ENCODE results near the gene ENDOU.

ENDOU gene

DNA sequence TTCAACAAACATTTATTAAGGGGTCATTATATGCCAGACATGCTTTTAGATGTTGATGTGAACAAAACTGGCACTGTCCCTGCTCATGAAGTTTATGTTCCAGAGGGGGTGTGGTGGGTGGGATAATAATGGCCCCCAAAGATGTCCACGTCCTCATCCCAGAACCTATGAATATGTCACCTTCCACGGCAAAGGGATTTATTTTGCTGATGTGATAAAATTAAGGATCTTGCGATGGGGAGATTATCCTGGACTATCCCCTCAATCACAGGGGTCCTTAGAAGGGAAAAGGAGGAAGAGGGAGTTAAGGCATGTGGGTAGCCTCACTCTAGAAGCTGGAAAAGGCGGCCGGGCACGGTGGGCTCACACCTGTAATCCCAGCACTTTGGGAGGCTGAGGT lies 46.0 kb upstream of the ENDOU start:
- no peak overlapping the region for H3K4me3 ChIP-seq (ENCODE audit: low read depth, low read length)
- TF ChIP-seq, protein P1, sequence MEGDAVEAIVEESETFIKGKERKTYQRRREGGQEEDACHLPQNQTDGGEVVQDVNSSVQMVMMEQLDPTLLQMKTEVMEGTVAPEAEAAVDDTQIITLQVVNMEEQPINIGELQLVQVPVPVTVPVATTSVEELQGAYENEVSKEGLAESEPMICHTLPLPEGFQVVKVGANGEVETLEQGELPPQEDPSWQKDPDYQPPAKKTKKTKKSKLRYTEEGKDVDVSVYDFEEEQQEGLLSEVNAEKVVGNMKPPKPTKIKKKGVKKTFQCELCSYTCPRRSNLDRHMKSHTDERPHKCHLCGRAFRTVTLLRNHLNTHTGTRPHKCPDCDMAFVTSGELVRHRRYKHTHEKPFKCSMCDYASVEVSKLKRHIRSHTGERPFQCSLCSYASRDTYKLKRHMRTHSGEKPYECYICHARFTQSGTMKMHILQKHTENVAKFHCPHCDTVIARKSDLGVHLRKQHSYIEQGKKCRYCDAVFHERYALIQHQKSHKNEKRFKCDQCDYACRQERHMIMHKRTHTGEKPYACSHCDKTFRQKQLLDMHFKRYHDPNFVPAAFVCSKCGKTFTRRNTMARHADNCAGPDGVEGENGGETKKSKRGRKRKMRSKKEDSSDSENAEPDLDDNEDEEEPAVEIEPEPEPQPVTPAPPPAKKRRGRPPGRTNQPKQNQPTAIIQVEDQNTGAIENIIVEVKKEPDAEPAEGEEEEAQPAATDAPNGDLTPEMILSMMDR (conservative IDR thresholded peaks at IDR 0.05; ENCODE audit: low read depth, low read length) = no peak
- DNase-seq (ENCODE audit: low read depth) = no peak

DNA sequence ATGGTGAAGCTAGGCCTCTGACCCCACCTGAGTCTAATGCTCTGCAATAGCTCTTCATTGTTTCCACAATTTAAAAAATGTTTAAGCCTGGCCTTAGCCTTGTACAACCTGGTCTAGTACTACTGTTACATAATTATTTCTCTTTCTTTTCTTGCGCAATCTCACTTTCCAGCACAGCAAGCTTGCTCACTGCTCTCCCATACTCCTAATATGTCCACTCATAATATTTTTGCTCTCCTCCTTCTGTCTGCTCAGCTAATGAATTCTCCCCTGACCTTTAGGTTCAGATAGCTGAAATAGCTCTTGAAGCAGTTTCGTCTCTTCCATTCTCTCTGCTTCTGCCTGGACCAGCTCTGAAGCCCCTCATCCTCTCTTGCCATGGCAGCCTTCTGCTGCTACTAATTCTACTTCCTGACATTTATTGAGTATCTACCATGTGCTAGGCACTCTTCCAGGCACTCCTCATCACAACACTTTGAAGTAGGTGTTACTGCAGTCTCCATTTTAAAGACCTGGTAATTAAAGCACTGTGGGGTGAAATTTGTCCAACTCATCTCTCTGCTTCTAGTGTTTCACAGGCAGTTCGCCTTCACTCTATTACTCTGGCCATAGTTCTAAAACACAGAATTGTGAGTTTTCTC lies 44.9 kb upstream of the ENDOU start:
- H3K4me3 ChIP-seq (ENCODE audit: low read depth, low read length) = no peak overlapping the region
- DNase-seq (ENCODE audit: low read depth) = peak; percentile 83
- TF ChIP-seq, protein P1 (conservative IDR thresholded peaks at IDR 0.05; ENCODE audit: low read depth, low read length) = no peak

DNA sequence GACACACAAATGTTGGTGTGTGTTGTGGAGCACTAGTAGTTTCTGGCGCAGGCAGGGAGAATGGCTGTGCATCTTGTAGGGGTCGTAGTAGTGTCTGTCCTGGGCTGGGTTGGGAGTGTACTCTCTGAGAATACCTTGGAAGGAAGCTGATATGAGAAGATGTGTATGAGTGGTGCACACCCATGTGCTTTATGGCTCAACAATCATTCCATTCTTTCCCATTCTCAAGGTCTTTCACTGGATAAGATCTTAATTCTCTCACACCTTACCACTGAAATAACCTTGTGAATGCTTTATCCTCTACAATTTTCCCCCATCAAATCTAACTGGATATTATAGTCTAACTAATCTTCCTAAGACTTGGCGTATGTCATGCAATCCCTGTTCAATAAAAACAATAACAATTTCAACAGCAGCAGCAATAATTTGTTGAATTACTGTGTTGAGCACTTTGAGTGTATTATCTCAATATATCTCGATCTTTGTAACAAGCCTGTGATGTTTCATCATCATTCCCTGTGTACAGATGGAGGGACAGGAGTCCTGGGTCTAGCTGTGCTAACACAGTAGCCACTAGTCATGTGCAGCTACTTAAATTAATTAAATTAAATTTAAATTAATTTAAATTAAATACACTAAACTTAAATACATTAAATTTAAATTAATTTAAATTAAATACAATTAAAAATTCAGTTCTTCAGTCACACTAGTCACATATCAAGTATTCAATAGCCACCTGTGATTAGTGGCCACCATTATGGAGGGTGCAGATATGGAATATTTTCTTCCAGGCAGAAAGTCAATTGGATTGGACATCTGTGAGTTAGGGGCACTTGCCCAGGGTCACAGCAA lies 44.2 kb upstream of the ENDOU start:
- H3K4me3 ChIP-seq (ENCODE audit: low read depth, low read length) = no peak overlapping the region
- TF ChIP-seq, protein P1 (conservative IDR thresholded peaks at IDR 0.05; ENCODE audit: low read depth, low read length) = no peak
- no peak for DNase-seq (ENCODE audit: low read depth)

DNA sequence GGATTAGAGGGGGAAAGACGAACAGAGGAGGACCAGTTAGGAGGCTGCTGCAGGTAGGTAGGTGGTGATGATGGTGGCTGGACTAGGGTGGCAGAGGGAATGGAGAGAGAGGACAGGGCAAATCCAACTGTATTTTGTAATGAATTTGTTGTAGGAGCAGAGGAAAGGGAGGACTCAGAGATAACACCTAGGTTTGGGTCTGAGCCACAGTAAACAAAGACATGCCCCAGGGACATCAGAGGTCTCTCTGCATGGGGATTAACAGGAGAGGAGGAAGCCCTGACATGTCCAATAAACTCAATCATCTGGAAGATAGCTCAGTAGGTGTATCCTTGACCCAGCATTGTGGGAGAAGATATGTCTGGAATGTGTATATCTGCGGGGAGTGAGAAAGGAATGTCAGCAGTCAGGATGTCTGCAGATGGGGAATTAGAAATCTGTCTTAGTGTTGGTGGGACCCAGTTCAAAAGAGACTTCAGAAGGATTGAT lies 43.1 kb upstream of the ENDOU start:
- TF ChIP-seq, protein P1 (conservative IDR thresholded peaks at IDR 0.05; ENCODE audit: low read depth, low read length) = no peak
- peak; percentile 69 for DNase-seq (ENCODE audit: low read depth)
- H3K4me3 ChIP-seq (ENCODE audit: low read depth, low read length) = no peak overlapping the region

DNA sequence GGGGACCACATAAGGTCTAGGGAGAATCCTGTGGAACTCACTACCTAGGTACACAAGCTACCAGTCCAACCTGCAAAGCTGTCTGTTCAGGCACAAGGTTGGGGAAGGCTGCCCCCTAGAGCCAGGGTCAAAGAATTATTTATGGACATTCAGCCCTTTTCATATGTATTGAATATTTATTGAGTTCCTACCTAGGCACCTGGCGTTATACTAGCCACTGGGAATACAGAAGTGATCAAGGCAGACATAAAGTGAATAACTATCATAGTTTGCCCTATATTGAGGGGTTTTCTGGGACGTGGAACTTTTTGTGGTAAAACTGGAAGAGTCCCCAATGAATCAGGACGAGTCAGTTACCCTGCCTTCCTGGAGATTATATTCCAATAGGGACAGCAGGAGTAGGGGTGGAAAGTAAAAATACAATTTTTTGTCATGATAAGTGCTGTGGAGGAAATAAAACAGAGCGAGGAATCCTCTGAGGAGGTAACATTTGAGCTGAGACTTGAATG lies 42.0 kb upstream of the ENDOU start:
- DNase-seq (ENCODE audit: low read depth) = peak; percentile 70
- TF ChIP-seq, protein P1 (conservative IDR thresholded peaks at IDR 0.05; ENCODE audit: low read depth, low read length) = peak; percentile 71
- H3K4me3 ChIP-seq (ENCODE audit: low read depth, low read length) = no peak overlapping the region

DNA sequence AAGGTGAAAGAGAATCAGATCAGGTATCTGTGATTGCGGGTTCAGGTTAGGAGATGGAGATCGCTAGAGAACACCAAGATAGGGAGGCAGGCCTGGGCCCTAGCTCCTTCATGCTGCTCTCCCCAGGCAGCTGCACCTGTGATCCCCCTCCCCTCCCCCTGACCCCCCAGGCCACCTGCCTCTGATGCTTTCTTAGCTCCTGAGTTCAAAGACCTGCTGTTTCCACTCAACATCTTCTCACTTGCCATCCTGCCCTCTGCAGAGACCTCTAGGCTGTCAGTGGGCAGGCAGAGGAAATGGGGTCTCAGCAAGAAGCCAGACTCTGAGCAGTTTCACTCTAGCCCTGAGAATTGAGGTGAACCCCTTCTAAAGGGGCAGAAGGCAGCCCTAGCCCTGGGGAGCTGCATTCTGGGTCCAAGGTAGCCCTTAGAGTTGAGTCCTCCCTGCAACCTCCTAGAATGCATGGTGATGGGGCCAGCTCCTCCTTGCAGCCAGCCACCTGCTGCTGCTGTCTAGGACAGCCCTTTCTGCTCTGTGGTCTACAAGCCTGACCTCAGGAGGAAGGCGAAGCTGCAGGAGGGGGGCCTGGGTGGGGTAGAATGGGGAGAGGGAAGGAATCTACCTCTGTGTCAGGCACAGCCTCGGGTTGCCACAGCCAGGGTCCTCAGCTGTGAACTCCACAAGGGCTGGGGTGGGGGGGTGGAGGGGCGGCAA lies 41.4 kb upstream of the ENDOU start:
- no peak overlapping the region for H3K4me3 ChIP-seq (ENCODE audit: low read depth, low read length)
- TF ChIP-seq, protein P1 (conservative IDR thresholded peaks at IDR 0.05; ENCODE audit: low read depth, low read length) = no peak
- DNase-seq (ENCODE audit: low read depth) = no peak
